ENCODE measurements around the gene UNC79. TPM values are rescaled to one million over a fixed set of nuclear protein-coding genes. Genes with fewer than 3 reads are reported as not detected.

The UNC79 gene
- total RNA-seq, 1 donor from 2014 or later: 0.13 TPM

DNA sequence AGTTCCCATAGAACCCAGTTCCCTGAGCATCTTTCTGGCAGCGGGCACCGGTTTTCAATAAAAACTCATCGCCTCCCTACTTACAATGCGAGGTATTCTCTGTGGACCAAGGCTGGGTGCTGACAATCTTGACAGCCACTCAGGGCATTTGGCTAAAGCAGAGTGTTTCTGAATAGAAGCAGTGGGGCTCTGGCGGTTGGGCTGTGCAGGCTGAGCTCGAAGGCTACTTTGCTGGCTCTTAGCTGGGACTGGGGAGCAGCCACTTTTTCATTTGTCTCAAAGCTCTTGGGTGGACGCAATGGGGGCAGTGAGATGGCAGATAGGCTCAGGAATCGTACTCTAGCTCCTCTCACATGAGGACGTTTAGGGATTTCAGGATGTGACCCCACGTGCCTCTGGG is 151.8 kb downstream of the UNC79 start:
- Mint-ChIP-seq H3K4me3 (no peak overlapping the region), H3K9me3 (no peaks in the 10 kb centered on the region), H3K27ac (no peak overlapping the region), H3K27me3 (peaks cover 5% of the 10 kb centered on the region), H3K4me1 (no peaks in the 10 kb centered on the region), H3K36me3 (ENCODE audit: low read depth) (no peaks in the 10 kb centered on the region)
- intact Hi-C loops (cut with micrococcal nuclease): no loop called here
- no peak for ATAC-seq (ENCODE audit: low read depth)
- ChIA-PET POLR2A (no interaction called here), CTCF (no interaction called here)
- TF ChIP-seq, protein P1, sequence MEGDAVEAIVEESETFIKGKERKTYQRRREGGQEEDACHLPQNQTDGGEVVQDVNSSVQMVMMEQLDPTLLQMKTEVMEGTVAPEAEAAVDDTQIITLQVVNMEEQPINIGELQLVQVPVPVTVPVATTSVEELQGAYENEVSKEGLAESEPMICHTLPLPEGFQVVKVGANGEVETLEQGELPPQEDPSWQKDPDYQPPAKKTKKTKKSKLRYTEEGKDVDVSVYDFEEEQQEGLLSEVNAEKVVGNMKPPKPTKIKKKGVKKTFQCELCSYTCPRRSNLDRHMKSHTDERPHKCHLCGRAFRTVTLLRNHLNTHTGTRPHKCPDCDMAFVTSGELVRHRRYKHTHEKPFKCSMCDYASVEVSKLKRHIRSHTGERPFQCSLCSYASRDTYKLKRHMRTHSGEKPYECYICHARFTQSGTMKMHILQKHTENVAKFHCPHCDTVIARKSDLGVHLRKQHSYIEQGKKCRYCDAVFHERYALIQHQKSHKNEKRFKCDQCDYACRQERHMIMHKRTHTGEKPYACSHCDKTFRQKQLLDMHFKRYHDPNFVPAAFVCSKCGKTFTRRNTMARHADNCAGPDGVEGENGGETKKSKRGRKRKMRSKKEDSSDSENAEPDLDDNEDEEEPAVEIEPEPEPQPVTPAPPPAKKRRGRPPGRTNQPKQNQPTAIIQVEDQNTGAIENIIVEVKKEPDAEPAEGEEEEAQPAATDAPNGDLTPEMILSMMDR (IDR thresholded peaks at IDR 0.05): no peak
- no peak for DNase-seq

DNA sequence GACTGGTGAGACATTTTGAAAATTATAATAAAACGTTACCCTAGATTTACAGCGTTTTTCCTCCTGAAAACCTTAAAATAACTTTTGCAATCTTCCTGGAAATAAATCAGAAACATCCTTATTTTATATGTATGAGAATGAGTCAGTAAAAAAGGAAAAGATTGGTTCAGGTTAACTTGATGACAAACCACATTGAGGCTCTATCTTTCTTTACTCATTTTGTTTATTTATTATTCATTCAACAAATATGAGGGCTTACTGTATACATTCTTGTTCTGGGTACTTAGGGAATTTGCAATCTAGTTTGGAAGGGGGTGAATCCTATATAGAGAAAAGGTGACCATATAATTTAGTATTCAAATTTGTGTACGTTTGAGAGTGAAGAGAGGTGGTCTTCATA is 156.6 kb downstream of the UNC79 start:
- Mint-ChIP-seq H3K36me3 (ENCODE audit: low read depth) (no peaks in the 10 kb centered on the region), H3K4me1 (no peaks in the 10 kb centered on the region), H3K27ac (no peak overlapping the region), H3K9me3 (no peaks in the 10 kb centered on the region), H3K27me3 (peaks cover 14% of the 10 kb centered on the region), H3K4me3 (no peak overlapping the region)
- ATAC-seq (ENCODE audit: low read depth) (no peak), DNase-seq (no peak)
- ChIA-PET POLR2A (no interaction called here), CTCF (no interaction called here)
- TF ChIP-seq, protein P1 (IDR thresholded peaks at IDR 0.05): no peak
- intact Hi-C loops (cut with micrococcal nuclease): no loop called here

DNA sequence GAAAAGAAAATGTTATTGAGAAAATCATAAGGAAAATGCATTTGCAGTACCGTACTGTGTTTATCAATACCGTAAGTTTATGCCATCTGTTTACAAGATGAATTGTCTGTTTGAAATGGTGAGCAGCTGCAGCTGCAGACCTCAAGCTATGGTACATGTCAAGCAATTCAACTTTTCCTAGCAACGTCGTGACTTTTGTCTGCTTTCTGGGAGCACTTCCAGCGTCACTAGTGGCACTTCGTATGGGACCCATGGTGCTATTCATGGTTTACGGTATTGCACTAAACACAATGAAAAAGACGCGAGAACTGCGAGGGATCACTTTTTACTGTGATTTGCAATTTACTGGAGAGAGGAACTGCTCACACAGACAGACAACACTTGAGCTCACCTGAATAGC is 160.8 kb downstream of the UNC79 start:
- H3K4me3 Mint-ChIP-seq: no peak overlapping the region
- intact Hi-C loops (cut with micrococcal nuclease): no loop called here
- no peak for ATAC-seq (ENCODE audit: low read depth)
- H3K9me3 Mint-ChIP-seq: no peaks in the 10 kb centered on the region
- no peaks in the 10 kb centered on the region for H3K36me3 Mint-ChIP-seq (ENCODE audit: low read depth)
- H3K4me1 Mint-ChIP-seq: no peaks in the 10 kb centered on the region
- ChIA-PET POLR2A (no interaction called here), CTCF (no interaction called here)
- no peak overlapping the region for H3K27ac Mint-ChIP-seq
- TF ChIP-seq, protein P1 (IDR thresholded peaks at IDR 0.05): no peak
- no peak for DNase-seq
- peaks cover 20% of the 10 kb centered on the region for H3K27me3 Mint-ChIP-seq

DNA sequence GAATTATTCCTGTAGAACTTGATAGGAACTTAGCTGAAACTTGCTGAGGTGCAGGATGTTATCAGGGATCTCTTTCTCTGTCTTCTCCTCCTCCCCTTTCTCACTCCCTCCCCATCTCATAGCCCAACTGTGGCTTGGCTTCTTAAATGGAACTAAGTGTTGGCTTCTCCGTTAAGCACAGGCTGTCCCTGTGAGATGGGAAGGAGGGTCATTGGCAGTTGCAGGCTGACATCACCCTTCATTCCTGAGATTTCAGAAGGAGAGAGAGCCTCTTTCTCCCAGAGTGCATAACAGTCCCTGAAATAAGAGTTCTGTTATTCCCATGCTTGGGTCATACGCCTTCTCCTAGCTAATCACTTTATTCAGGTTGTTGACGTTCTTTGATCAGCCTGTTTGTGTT is 162.0 kb downstream of the UNC79 start:
- DNase-seq: no peak
- intact Hi-C loops (cut with micrococcal nuclease): no loop called here
- TF ChIP-seq, protein P1 (IDR thresholded peaks at IDR 0.05): no peak
- H3K4me3 Mint-ChIP-seq: no peak overlapping the region
- H3K27ac Mint-ChIP-seq: no peak overlapping the region
- ChIA-PET POLR2A (no interaction called here), CTCF (no interaction called here)
- ATAC-seq (ENCODE audit: low read depth): no peak
- H3K27me3 Mint-ChIP-seq: peaks cover 18% of the 10 kb centered on the region
- no peaks in the 10 kb centered on the region for H3K4me1 Mint-ChIP-seq
- no peaks in the 10 kb centered on the region for H3K36me3 Mint-ChIP-seq (ENCODE audit: low read depth)
- H3K9me3 Mint-ChIP-seq: no peaks in the 10 kb centered on the region

DNA sequence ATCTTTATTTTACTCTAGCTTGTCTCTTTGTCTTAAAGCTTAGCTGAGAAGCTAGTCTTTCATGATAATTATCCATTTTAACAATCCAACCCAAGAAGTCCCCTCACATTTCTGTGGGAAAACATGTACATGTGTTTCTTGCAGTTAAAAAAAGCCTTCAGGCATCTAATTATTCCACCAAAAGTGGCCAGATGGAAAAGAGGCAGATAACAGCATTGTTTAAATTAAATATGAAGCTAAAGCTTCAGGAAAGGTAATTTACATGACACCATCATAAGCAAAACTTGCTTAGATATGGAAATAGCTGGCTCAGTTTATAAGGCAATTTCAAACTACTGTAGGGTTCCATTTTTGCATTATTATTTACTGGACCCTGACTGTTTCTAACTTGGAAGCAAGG is 175.4 kb downstream of the UNC79 start:
- intact Hi-C loops (cut with micrococcal nuclease): no loop called here
- TF ChIP-seq, protein P1 (IDR thresholded peaks at IDR 0.05): no peak
- Mint-ChIP-seq H3K36me3 (ENCODE audit: low read depth) (no peaks in the 10 kb centered on the region), H3K27ac (no peak overlapping the region), H3K4me1 (no peaks in the 10 kb centered on the region), H3K27me3 (peaks cover 28% of the 10 kb centered on the region), H3K4me3 (no peak overlapping the region), H3K9me3 (peaks cover 4% of the 10 kb centered on the region)
- ChIA-PET CTCF (interaction anchor here (0.6 kb wide), 1 partner anchor 9 kb away, joined by 3 read pairs; no protein-coding TSS in a partner anchor), POLR2A (no interaction called here)
- no peak for ATAC-seq (ENCODE audit: low read depth)
- DNase-seq: no peak

Data from activated B cell treated with CpG ODN at 0.5 μM for 24 hours (primary cell).